ENCODE results near the gene PRICKLE4.
"Not testable (repeated sequence)": the region's sequence is repeated elsewhere in the genome, so short reads cannot be mapped to it uniquely, and the experiment has no call there.

Gene PRICKLE4

GRCh38 chr6:41798901-41799558 lies 18.4 kb downstream of the PRICKLE4 start:
- DNase-seq (ENCODE audit: low read depth in 2 of 2), result no peak

- DNase-seq (ENCODE audit: low read depth in 2 of 2), result no peak
These were observed 19.0 kb downstream of the PRICKLE4 start for GRCh38 chr6:41799559-41799911.

GRCh38 chr6:41801380-41801779 lies 20.8 kb downstream of the PRICKLE4 start:
- DNase-seq (ENCODE audit: low read depth in 2 of 2), result no peak

GRCh38 chr6:41805830-41806774 lies 25.5 kb downstream of the PRICKLE4 start:
- DNase-seq (ENCODE audit: low read depth in 2 of 2), result no peak

- no peak for DNase-seq (ENCODE audit: low read depth in 2 of 2)
These were observed 30.5 kb downstream of the PRICKLE4 start for GRCh38 chr6:41811095-41811494.

GRCh38 chr6:41811946-41812345 lies 31.4 kb downstream of the PRICKLE4 start:
- DNase-seq (ENCODE audit: low read depth in 2 of 2), result not testable (repeated sequence)

GRCh38 chr6:41813469-41813868 lies 32.9 kb downstream of the PRICKLE4 start:
- no peak for DNase-seq (ENCODE audit: low read depth in 2 of 2)

- DNase-seq (ENCODE audit: low read depth in 2 of 2), result no peak
These were observed 33.4 kb downstream of the PRICKLE4 start for GRCh38 chr6:41813956-41814355.

GRCh38 chr6:41814629-41815028 lies 34.0 kb downstream of the PRICKLE4 start:
- DNase-seq (ENCODE audit: low read depth in 2 of 2), result no peak

- DNase-seq (ENCODE audit: low read depth in 2 of 2), result no peak
These were observed 35.0 kb downstream of the PRICKLE4 start for GRCh38 chr6:41815587-41815986.

GRCh38 chr6:41818271-41819054 lies 37.9 kb downstream of the PRICKLE4 start:
- DNase-seq (ENCODE audit: low read depth in 2 of 2), result no peak

- DNase-seq (ENCODE audit: low read depth in 2 of 2), result no peak
These were observed 40.7 kb downstream of the PRICKLE4 start for GRCh38 chr6:41821266-41821665.

- no peak for DNase-seq (ENCODE audit: low read depth in 2 of 2)
These were observed 41.4 kb downstream of the PRICKLE4 start for GRCh38 chr6:41822021-41822420.

GRCh38 chr6:41823178-41823577 lies 42.6 kb downstream of the PRICKLE4 start:
- no peak for DNase-seq (ENCODE audit: low read depth in 2 of 2)

- no peak for DNase-seq (ENCODE audit: low read depth in 2 of 2)
These were observed 44.3 kb downstream of the PRICKLE4 start for GRCh38 chr6:41824571-41825569.

GRCh38 chr6:41826343-41827022 lies 45.9 kb downstream of the PRICKLE4 start:
- no peak for DNase-seq (ENCODE audit: low read depth in 2 of 2)

GRCh38 chr6:41832263-41832662 lies 51.7 kb downstream of the PRICKLE4 start:
- no peak for DNase-seq (ENCODE audit: low read depth in 2 of 2)

GRCh38 chr6:41836022-41836659 lies 55.6 kb downstream of the PRICKLE4 start:
- DNase-seq (ENCODE audit: low read depth in 2 of 2), result peak in 1 of 2 experiments; percentile 3

- DNase-seq (ENCODE audit: low read depth in 2 of 2), result peak in 1 of 2 experiments; percentile 2
These were observed 56.1 kb downstream of the PRICKLE4 start for GRCh38 chr6:41836660-41837052.
